ENCODE results near the gene LRRC4C.

GRCh38 chr11:40337118-40337517 is 1122.3 kb downstream of the LRRC4C start:
- TF ChIP-seq, protein P1, sequence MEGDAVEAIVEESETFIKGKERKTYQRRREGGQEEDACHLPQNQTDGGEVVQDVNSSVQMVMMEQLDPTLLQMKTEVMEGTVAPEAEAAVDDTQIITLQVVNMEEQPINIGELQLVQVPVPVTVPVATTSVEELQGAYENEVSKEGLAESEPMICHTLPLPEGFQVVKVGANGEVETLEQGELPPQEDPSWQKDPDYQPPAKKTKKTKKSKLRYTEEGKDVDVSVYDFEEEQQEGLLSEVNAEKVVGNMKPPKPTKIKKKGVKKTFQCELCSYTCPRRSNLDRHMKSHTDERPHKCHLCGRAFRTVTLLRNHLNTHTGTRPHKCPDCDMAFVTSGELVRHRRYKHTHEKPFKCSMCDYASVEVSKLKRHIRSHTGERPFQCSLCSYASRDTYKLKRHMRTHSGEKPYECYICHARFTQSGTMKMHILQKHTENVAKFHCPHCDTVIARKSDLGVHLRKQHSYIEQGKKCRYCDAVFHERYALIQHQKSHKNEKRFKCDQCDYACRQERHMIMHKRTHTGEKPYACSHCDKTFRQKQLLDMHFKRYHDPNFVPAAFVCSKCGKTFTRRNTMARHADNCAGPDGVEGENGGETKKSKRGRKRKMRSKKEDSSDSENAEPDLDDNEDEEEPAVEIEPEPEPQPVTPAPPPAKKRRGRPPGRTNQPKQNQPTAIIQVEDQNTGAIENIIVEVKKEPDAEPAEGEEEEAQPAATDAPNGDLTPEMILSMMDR (IDR thresholded peaks at IDR 0.05), result no peak
- TF ChIP-seq POLR2A (IDR thresholded peaks at IDR 0.05), result no peak
